HL-60 (cell line): Measurements from ENCODE around the gene ANAPC4.

Experiments used
- DNase-seq, 2 experiments: peaks; one replicate each; pipeline ENCODE4 v3.0.0-alpha.2; 2010 to 2020; ENCODE audit warnings: low read depth in 1 of 2, low spot score in 1 of 2
- H3K27ac ChIP-seq: fragments of 250-450 bp; sonication (Bioruptor Pico); replicated peaks from 2 replicates; pipeline ENCODE4 v1.5.1; 2020; ENCODE audit warnings: mild to moderate bottlenecking, moderate library complexity
- H3K27me3 ChIP-seq: fragments of 250-450 bp; sonication (Bioruptor Pico); 2 replicates; pipeline ENCODE4 v1.5.1; 2021; ENCODE audit warnings: mild to moderate bottlenecking, moderate library complexity; ENCODE audit not compliant: insufficient read depth, poor library complexity, severe bottlenecking
- H3K4me3 ChIP-seq: replicated peaks from 2 replicates; pipeline ENCODE4 v1.5.1; 2011; ENCODE audit warnings: mild to moderate bottlenecking, control low read depth, low read length; ENCODE audit not compliant: insufficient read depth
- GABPA ChIP-seq: IDR thresholded peaks from 2 replicates; pipeline ENCODE4 v1.6.1; 2012; ENCODE audit warnings: low read depth
- POLR2AphosphoS5 ChIP-seq: IDR thresholded peaks from 2 replicates; pipeline ENCODE4 v1.6.1; 2012; ENCODE audit warnings: low read depth
- SPI1 ChIP-seq: IDR thresholded peaks from 2 replicates; pipeline ENCODE4 v1.6.1; 2012; ENCODE audit warnings: low read depth, mild to moderate bottlenecking, borderline replicate concordance
- TF ChIP-seq, protein P1 (sequence below): IDR thresholded peaks from one replicate; pipeline ENCODE4 v1.5.1; 2011; ENCODE audit warnings: low read length, control low read depth, inconsistent platforms; ENCODE audit not compliant: insufficient read depth
- TF ChIP-seq, protein P2 (sequence below): IDR thresholded peaks from 2 replicates; pipeline ENCODE4 v1.6.1; 2012; ENCODE audit warnings: low read depth; ENCODE audit not compliant: insufficient replicate concordance

The ANAPC4 gene

DNA sequence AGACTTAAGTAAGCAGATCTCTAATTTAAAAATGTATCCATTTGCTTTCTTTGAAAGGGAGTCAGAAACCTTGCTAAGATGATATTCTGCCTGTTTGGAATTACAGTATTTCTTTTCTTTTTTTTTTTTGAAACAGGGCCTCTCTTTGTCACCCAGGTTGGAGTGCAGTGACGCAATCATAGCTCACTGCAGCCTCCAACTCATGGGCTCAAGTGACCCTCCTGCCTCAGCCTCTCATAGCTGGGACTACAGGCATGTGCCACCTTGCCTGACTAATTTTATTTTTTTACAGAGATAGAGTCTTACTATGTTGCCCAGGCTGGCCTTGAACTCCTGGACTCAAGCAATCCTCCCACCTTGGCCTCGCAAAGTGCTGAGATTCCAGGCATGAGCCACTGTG lies 40.0 kb downstream of the ANAPC4 start:
- H3K4me3 ChIP-seq: no peak overlapping the region
- H3K27me3 ChIP-seq: no peaks in the 10 kb centered on the region
- TF ChIP-seq POLR2AphosphoS5 (no peak), GABPA (no peak), SPI1 (no peak)
- TF ChIP-seq, protein P1, sequence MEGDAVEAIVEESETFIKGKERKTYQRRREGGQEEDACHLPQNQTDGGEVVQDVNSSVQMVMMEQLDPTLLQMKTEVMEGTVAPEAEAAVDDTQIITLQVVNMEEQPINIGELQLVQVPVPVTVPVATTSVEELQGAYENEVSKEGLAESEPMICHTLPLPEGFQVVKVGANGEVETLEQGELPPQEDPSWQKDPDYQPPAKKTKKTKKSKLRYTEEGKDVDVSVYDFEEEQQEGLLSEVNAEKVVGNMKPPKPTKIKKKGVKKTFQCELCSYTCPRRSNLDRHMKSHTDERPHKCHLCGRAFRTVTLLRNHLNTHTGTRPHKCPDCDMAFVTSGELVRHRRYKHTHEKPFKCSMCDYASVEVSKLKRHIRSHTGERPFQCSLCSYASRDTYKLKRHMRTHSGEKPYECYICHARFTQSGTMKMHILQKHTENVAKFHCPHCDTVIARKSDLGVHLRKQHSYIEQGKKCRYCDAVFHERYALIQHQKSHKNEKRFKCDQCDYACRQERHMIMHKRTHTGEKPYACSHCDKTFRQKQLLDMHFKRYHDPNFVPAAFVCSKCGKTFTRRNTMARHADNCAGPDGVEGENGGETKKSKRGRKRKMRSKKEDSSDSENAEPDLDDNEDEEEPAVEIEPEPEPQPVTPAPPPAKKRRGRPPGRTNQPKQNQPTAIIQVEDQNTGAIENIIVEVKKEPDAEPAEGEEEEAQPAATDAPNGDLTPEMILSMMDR: no peak
- TF ChIP-seq, protein P2, sequence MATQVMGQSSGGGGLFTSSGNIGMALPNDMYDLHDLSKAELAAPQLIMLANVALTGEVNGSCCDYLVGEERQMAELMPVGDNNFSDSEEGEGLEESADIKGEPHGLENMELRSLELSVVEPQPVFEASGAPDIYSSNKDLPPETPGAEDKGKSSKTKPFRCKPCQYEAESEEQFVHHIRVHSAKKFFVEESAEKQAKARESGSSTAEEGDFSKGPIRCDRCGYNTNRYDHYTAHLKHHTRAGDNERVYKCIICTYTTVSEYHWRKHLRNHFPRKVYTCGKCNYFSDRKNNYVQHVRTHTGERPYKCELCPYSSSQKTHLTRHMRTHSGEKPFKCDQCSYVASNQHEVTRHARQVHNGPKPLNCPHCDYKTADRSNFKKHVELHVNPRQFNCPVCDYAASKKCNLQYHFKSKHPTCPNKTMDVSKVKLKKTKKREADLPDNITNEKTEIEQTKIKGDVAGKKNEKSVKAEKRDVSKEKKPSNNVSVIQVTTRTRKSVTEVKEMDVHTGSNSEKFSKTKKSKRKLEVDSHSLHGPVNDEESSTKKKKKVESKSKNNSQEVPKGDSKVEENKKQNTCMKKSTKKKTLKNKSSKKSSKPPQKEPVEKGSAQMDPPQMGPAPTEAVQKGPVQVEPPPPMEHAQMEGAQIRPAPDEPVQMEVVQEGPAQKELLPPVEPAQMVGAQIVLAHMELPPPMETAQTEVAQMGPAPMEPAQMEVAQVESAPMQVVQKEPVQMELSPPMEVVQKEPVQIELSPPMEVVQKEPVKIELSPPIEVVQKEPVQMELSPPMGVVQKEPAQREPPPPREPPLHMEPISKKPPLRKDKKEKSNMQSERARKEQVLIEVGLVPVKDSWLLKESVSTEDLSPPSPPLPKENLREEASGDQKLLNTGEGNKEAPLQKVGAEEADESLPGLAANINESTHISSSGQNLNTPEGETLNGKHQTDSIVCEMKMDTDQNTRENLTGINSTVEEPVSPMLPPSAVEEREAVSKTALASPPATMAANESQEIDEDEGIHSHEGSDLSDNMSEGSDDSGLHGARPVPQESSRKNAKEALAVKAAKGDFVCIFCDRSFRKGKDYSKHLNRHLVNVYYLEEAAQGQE: no peak
- no peak for DNase-seq
- no peak overlapping the region for H3K27ac ChIP-seq

DNA sequence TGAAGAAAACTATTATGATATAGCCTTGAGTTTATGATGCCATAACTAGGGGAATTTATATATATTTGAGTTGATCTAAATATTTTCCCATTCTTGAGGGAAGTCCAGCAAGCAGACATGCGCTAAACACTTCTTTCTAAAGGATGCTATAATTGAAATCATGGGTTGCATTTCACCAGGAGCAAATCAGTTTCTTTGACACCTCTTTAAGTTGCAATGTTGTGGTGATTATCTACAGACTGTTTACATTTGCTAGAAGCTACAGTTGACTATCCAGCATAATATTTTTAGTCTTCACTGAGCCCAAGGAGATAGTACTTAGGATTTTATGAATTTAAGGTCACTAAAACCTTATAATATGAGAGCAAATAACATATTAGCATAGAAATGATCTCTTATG lies 43.9 kb downstream of the ANAPC4 start:
- no peak for DNase-seq
- Histone ChIP-seq H3K4me3 (no peak overlapping the region), H3K27me3 (no peaks in the 10 kb centered on the region), H3K27ac (no peak overlapping the region)
- TF ChIP-seq, protein P1: no peak
- TF ChIP-seq SPI1 (no peak), POLR2AphosphoS5 (no peak), GABPA (no peak)
- TF ChIP-seq, protein P2: no peak

DNA sequence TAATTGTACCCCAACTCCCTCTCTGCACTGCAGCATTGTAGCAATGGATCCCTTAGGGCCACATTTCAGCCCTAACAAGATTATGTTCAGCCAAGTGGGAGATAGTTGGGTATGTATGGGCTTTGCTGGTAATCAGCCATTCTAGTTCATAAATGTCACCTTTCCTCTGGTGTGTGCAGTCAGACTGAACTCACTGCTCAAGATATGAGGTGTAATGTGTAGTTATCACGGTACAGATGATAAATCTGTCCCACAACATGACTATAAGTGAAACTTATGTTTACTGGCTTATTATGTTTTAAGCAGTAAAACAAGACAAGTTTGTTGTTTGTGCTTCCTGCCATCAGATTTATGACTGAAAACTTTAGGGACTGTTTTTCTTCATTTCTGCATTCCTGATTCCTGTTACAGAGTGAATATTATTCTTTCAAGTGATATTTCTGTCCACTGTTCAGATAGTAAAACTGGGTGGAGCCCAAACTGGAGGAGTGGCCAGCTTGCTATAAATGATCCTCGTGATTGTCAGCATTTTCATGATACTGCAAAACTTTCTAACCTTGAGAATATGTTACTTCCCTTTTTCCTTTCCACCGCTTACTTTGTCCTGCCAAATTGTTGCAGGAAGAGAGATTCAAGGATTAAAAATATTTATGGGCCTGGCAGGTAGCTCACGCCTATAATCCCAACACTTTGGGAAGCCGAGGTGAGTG lies 44.9 kb downstream of the ANAPC4 start:
- Histone ChIP-seq H3K27me3 (no peaks in the 10 kb centered on the region), H3K4me3 (no peak overlapping the region), H3K27ac (no peak overlapping the region)
- TF ChIP-seq, protein P2: no peak
- DNase-seq: no peak
